NCI-H510A (cell line): ENCODE data around the gene SFN.
"Not testable (repeated sequence)": the region's sequence is repeated elsewhere in the genome, so short reads cannot be mapped to it uniquely, and the experiment has no call there.

Experiments used
- DNase-seq: peaks from one replicate; lab custom pipeline; 2025; lab: John Stamatoyannopoulos, UW

The SFN gene

GRCh38 chr1:26839339-26839722 lies 23.6 kb upstream of the SFN start:
- no peak for DNase-seq

DNA sequence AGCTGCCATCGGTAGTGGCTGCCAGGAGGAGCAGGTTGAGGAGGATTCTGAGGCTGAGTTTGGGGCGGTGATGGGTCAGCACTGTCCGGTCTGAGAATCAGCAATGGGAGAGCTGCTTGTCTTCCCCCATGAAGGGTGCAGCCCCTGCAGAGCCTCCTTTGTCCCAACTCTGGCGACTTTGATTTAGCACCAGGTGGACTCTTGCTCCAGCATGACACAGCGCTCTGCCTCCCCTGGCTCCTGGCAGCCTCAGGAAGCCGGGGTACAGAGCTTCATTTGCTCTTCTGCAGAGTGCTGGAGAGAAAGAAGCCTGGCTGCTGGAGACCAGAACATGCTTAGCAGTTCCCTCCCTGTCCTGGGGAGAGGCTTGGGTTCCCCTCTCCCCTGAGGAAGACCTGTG lies 23.2 kb upstream of the SFN start:
- DNase-seq = no peak

DNA sequence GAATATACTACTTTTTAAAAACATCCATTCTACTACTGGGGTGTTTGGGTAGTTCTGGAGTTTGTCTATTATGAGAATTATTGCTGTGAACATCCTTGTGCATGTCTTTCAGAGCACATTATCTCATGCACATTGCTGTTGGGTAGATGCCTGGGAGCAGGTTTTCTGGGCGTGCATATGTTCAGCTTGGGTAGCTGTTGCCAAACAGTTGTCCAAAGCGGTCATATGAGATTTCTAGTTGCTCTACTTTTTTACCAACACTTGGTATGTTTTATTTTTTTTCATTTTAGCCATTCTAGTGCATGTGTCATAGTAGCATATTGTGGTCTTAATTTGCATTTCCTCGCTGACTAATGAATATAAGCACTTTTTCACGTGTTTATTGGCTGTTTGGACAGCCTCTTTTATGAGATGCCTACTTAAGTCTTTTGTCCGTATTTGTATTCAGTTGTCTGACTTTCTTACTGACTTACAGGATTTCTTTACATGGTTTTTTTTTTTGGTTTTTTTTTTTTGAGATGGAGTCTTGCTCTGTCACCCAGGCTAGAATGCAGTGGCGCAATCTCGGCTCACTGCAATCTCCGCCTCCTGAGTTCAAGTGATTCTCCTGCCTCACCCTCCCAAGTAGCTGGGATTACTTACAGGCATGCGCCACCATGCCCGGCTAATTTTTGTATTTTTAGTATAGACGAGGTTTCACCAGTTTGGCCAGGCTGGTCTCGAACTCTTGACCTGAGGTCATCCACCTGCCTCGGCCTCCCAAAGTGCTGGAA lies 18.3 kb upstream of the SFN start:
- no peak for DNase-seq

GRCh38 chr1:26847826-26848225 lies 15.1 kb upstream of the SFN start:
- DNase-seq = not testable (repeated sequence)

GRCh38 chr1:26848499-26848898 lies 14.4 kb upstream of the SFN start:
- DNase-seq = no peak

GRCh38 chr1:26848941-26849774 lies 13.8 kb upstream of the SFN start:
- DNase-seq = no peak

DNA sequence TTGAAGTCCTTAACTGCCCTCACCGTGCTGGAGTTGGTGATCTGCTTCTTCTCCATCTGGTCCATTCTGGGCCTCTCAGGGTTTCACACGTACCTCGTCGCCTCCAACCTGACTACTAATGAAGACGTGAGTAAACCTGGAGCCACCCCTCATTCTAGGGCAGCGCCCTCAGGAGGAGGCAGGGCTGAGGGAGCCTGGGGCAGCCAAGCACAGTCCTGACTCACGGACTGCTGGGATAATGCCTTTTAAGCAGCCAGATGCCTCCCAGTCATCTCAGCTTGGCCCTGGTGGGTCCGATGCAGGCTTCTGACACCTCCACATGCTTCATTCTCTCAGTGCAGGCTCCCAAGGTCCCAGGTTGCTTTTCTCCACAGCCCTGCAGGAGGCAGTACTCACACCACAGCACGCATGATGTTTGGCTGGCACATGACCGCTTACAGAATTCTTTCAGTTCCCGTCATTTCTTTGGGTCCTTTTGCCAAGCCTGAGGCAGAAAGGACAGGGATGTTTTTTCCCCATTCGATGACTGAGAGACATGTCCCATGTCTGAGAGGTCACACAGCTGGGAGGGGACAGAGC lies 11.8 kb upstream of the SFN start:
- DNase-seq = no peak

- DNase-seq = no peak
Observed at GRCh38 chr1:26852701-26853100, 10.2 kb upstream of the SFN start.

DNA sequence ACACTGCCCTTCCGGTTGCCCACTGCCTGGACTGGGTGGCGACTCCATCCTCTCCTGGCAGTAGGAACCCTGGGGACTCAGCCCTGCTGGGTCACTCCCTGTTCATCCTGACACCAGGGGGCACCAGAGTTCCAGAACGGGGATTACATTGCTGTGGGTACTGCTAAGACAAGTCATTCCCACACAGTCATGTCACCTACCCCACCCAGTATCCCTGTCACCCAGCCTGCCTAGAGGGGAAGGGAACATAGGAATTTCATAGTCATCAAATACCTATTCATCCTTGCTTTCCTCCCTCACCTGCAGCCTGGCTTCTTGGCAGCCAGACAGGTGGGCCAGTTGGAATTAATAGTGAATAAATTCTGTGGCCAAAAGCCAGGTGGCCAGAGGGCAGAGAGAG lies 9.8 kb upstream of the SFN start:
- no peak for DNase-seq

GRCh38 chr1:26853600-26853999 lies 9.3 kb upstream of the SFN start:
- no peak for DNase-seq

DNA sequence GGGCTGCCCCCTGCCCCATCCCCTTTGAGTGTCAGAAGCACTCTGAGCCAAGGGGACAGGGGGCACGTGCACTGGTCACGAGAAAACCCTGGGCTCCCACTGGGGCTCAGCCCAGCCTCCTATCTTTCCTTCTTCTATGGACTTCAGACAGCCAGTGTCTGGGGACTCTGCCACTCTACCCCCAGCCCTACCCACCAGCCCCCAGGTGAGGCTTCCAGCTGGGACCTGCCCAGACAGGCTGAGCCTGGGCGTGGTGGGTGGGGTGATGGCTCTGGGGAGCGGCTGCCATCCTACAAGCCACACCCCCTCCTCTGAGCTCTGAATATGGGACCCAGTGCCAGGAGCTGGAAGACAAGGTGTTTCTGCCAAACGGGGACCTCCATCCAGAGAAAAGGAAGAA lies 8.0 kb upstream of the SFN start:
- DNase-seq = no peak

DNA sequence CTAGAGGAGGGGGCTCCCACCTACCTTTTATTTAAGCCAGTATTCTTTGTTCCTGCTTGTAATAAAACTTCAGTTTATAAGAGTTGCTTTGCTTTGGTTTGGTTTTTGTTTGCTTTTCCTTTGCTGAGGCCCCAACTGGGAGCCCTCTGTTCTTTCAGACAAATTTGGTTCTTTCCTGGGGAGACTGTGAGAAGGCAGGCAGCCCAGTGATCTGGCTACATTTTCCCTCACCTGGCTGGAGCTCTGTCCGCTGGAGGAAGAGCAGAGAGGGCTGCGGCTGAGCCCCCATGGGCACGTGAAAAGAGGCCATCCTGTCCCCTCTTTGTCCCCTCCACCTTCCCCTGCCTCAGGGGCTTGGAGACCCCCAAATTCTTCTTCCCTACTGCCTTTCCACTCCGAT lies 7.3 kb upstream of the SFN start:
- no peak for DNase-seq

DNA sequence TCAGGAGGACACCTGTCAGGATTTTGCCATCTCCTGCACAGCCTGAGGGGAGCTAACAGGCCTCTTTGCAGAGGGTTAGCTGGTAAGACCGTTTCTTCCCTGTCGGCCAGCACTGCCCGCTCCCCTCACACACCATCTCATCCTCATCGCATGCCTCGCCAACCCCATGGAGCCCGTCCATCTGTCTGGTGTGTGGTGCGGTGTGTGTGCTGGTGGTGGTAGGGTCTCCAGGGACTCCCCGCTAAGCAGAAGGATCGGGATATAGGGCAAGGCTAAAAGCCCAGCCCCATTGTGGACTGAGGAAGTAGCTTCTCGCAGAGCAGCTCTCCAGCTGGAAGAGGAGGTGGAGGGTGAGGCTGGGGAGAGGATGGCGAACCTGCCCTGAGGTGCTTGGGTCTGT lies 6.8 kb upstream of the SFN start:
- DNase-seq = no peak

DNA sequence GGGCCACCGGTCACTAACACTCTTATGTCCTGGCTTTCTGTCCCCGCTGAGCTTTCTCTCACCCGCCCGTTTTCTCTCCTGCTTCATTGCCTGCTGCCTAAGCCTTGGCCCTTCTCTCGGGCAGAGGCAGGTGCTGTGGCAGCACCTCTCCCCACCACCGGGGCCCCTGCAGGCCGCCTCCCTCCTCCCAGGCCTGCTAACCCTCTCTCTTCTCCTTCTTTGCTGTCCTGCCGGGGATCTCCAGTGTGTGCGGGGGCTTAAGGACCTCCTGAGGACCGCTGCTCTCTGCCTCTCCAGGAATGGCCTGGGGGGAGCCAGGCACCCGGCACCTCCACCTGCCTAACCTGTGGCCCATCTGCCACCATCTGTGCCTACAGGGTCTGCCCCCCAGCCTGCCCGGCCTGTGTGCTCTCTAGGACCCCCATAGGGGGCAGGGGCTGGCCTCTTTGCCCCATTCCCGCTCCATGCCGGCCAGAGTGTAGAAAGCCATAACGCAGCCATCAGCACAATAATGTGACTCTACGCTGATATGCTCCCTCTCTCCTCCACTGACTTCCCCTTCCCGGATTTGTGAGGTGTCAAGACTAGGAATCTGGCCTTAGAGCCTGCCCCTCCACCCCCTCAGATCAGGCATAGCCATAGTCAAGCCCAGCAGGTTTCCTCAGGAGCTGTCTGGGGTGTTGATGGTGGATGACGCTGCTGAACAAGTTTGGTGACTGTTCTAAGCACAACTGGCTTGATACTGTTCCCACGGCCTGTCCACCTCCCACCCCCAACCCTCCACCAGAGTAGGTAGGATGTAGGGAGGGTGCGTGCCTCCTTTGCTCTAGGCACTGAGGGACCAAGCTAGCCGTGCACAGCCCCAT lies 6.1 kb upstream of the SFN start:
- DNase-seq = no peak

DNA sequence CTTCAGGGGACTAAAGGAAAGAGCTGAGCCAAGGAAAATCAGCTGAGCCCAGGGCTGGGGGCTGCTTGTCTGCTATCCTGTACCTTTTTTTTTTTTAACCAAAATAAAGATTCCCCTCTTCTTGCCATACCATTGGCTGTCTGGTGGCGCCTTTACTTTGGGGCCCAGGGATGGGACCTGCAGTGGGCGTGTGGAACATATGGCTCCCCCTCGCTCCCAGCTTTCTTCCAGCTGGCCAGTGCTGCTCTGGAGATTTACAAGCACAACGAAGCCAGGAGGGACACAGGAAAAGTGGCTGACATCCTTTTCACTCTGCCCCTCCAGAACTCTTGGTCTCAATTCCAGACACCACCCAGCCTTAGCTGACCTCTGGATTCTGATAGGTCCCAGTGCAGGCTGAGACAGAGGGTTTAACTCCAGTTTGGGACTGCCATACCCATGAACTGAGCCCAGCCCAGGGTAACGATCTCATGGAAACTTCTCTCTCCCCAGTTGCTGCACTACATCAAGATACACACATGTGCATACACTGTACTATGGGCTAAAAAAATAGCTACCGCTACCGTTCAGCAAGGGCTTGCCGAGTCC lies 5.4 kb upstream of the SFN start:
- no peak for DNase-seq

GRCh38 chr1:26858160-26858559 lies 4.8 kb upstream of the SFN start:
- DNase-seq = no peak

GRCh38 chr1:26858891-26859640 lies 3.9 kb upstream of the SFN start:
- no peak for DNase-seq

DNA sequence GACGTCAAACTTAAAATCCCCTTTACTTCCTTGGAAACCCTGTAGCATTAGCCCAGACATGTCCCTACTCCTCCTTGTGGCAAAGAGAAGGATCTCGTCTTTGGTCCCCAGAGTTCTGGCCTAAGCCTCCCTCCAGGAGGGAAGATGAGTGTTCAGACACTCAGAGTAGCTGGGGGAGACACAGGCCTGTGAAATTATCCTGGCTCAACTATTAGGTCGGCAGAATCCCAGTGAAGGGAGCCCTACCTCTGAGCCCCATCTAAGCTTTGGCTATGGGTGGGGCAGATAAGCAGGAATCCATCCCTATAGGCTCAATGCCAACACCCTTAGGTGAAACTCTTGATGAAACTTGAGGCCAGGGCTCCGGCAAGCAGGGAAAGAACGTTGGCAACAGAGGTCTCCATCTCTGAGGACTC lies 1.7 kb upstream of the SFN start:
- no peak for DNase-seq

GRCh38 chr1:26861889-26862378 lies 1.0 kb upstream of the SFN start:
- no peak for DNase-seq

GRCh38 chr1:26863685-26864077 lies 732 bp downstream of the SFN start:
- DNase-seq = no peak
